IPS DF 19.7 (cell line): ENCODE data around the gene BAZ1B.
"Not testable (repeated sequence)": the region's sequence is repeated elsewhere in the genome, so short reads cannot be mapped to it uniquely, and the experiment has no call there.

Source experiments
- DNase-seq: peaks from one replicate; pipeline ENCODE4 v3.0.0-alpha.2; 2013; ENCODE audit warnings: low read depth, low spot score

BAZ1B gene

GRCh38 chr7:73443548-73444255, 78.4 kb downstream of the BAZ1B start:
- DNase-seq, result no peak

DNA sequence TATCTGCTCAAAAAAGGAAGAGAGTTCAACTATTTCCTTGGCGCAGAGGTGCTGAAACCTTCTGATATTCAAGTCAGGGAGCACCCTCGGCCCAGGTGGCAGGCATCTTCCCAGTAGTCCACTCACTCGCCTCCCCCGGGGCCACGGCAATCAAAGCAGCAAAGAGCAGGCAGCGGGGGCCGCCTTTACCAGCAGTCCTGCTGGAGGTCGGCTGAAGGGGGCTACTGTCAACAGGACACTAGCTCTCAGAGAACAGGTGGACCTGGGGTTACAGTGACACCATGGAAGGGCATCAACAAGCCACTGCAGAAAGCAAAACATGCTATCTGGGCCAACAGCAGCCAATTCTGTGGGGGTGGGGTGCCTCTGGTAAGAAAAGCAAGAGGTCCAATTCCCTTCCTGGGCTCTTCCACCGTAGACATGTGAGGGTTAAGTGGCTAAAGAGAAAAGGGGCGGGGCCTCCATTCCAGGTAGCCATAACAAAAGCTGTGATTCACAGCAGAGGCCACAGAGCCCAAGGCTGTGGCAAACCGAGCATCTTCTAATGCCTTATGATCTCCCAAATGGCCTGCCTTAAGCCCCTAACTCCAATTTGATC, 79.1 kb downstream of the BAZ1B start:
- no peak for DNase-seq

- DNase-seq, result no peak
Observed at GRCh38 chr7:73442222-73442902, 79.7 kb downstream of the BAZ1B start.

DNA sequence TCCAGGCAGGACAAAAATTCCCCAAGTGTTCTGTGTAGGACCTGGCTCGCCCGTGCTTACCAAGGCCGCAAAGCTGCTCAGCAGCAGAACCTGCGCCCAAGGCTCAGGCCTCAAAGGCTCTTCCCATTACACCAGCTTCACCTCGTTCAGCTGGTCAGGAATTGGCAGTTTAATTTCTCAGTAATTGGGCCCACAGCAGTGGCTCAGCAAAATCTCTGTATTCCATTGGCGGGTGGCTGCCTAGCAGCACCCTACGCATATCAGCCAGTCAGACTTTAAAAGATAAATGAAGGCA, 82.7 kb downstream of the BAZ1B start:
- no peak for DNase-seq

- no peak for DNase-seq
Observed at GRCh38 chr7:73438547-73439409, 83.3 kb downstream of the BAZ1B start.

GRCh38 chr7:73437621-73438416, 84.3 kb downstream of the BAZ1B start:
- no peak for DNase-seq

DNA sequence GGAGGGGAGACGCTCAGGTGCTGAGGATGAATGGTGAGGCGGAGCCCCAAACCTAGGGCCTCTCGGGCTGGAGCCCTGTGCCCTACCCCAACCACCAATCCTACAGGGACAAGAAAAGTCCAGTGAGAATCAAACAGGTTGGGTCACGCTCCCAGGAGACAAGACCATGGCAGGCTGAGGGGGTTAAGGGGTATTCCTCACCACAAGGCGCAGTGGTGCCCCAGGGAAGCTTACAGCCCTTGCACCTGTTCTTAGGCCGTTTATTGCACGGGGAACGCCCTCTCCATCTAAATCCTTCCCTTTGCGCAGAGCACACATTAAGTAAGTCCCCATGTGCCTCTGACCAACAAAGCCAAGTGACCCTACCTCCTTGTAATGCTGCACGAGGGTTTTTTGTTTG, 85.0 kb downstream of the BAZ1B start:
- DNase-seq, result no peak

GRCh38 chr7:73436031-73436929, 85.8 kb downstream of the BAZ1B start:
- DNase-seq, result no peak

DNA sequence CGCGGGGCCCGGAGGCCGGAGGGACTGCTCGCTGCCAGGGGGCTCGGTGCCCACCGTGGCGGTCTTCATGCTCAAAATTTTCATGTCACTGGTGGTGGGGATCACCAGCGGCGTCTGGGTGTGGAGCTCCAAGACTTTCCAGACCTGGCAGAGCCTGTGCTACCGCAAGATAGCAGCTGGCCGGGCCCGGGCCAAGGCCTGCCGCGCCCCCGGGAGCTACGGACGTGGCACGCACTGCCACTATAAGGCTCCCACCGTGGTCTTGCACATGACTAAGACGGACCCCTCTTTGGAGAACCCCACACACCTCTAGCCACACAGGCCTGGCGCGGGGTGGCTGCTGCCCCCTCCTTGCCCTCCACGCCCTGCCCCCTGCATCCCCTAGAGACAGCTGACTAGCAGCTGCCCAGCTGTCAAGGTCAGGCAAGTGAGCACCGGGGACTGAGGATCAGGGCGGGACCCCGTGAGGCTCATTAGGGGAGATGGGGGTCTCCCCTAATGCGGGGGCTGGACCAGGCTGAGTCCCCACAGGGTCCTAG, 86.6 kb downstream of the BAZ1B start:
- no peak for DNase-seq

- no peak for DNase-seq
Observed at GRCh38 chr7:73434701-73435069, 87.4 kb downstream of the BAZ1B start.

DNA sequence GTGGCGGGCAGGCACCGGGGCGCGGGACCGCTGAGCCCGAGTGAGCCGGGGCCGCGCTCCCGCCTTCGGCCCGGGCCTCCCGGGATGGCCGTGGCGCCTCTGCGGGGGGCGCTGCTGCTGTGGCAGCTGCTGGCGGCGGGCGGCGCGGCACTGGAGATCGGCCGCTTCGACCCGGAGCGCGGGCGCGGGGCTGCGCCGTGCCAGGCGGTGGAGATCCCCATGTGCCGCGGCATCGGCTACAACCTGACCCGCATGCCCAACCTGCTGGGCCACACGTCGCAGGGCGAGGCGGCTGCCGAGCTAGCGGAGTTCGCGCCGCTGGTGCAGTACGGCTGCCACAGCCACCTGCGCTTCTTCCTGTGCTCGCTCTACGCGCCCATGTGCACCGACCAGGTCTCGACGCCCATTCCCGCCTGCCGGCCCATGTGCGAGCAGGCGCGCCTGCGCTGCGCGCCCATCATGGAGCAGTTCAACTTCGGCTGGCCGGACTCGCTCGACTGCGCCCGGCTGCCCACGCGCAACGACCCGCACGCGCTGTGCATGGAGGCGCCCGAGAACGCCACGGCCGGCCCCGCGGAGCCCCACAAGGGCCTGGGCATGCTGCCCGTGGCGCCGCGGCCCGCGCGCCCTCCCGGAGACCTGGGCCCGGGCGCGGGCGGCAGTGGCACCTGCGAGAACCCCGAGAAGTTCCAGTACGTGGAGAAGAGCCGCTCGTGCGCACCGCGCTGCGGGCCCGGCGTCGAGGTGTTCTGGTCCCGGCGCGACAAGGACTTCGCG, 88.0 kb downstream of the BAZ1B start:
- no peak for DNase-seq

- DNase-seq, result no peak
Observed at GRCh38 chr7:73432676-73433075, 89.4 kb downstream of the BAZ1B start.

- DNase-seq, result no peak
Observed at GRCh38 chr7:73431041-73431835, 90.9 kb downstream of the BAZ1B start.

- not testable (repeated sequence) for DNase-seq
Observed at GRCh38 chr7:73430540-73430939, 91.6 kb downstream of the BAZ1B start.

DNA sequence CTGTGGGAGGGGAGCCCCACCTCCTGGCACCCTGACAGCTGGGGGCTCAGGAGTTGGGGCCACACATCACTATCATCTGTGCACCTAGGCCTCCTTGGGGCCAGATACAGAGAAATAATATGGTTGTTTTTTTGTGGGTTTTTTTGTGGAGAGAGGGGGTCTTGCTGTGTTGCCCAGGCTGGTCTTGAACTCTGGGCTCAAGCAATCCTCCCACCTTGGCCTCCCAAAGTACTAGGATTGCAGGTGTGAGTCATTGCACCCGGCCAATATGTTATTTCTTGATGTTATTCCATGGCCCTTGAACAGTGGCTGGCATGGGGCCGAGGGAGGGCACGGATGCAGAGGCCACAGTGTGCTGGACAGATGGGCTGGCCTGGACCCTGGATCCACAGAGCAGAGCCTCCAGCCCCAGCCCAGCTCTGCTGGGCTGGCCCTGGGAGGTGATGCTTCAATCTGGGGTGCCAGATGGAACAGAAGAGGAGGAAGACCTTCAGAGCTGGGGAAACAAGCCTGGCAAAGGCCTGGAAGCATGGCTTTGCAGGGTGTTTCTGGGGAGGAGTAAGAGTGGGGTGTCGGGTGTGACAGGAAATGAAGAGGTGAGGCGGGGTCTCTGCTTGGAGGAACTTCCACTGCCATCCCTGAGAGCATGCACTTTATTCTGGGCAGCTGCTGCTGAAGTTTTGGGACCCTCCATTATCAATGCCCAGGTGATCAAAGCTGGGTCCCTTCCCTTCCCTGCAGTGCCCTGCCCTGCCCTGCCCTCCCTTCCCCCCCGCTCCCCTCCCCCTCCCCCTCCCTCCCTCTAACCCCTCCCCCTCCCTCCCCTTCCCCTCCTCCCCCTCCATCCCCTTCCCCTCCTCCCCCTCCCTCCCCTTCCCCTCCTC, 92.2 kb downstream of the BAZ1B start:
- DNase-seq, result no peak

DNA sequence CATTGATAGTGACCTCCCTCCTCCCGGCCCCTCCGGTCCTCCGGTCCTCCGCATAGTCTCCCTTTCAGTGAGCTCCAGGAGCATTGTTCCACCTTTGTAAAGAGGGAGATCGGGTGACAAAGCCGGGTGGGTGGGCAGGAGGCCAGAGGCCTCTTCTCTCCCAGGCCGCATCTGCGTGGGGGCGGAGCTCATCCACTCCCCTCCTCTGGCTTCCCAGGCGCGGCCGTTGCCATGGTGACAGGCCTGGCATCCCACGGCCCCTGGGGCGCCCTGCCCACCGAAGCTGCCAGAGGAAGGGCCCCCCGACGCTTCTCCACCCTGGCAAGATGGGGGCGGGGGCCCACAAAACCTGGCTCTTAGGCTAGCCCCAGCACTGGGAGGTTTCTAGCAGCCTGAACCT, 92.9 kb downstream of the BAZ1B start:
- DNase-seq, result no peak

DNA sequence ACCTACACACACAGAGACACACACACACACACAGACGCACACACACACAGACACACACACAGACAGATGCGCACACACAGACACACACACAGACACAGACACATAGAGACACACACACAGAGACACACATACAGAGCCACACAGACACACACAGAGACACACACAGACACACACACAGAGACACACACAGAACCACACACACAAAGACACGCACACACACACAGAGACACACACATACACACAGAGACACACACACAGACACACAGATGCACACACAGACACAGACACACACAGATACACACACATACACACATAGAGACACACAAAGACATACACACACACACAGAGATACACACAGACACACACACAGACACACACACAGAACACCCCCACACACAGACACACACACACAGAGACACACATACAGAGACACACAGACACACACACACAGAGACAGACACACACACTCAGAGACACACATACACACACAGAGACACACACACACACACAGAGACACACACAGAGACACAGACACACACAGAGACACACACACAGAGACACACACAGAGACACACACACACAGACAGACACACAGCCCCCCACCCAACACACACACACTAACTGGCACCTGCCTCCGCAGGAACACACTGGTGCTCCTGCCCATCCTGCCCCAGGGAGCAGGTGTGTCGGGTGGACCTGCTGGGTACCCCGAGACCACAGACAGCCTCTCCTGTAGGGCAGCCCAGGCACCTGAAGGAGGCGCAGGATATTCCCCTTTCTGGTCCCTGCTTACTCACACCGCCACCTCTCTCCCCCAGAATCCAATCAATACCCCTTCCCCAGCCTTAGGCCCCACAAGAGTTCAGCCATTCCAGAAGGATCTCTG, 93.9 kb downstream of the BAZ1B start:
- no peak for DNase-seq
